LNCaP clone FGC (cell line): ENCODE measurements around the gene LRRC4C.
A peak's percentile ranks its signal among the peaks of the same experiment; 100 is the strongest.

ENCODE experiments used
- DNase-seq: peaks from one replicate; pipeline ENCODE4 v3.0.0-alpha.2; 2011; ENCODE audit warnings: low read depth
- H3K4me3 ChIP-seq: 2 replicates; pipeline ENCODE4 v1.5.1; 2011; ENCODE audit warnings: mild to moderate bottlenecking, low read depth, low read length, control low read depth
- TF ChIP-seq, protein P1 (sequence below): IDR thresholded peaks from 2 replicates; pipeline ENCODE4 v1.5.1; 2012; ENCODE audit warnings: mild to moderate bottlenecking; ENCODE audit not compliant: control insufficient read depth, insufficient read depth; ENCODE audit errors: extremely low read depth

The LRRC4C gene

GRCh38 chr11:40129266-40129665 is 1330.2 kb downstream of the LRRC4C start:
- H3K4me3 ChIP-seq: no peak overlapping the region
- TF ChIP-seq, protein P1, sequence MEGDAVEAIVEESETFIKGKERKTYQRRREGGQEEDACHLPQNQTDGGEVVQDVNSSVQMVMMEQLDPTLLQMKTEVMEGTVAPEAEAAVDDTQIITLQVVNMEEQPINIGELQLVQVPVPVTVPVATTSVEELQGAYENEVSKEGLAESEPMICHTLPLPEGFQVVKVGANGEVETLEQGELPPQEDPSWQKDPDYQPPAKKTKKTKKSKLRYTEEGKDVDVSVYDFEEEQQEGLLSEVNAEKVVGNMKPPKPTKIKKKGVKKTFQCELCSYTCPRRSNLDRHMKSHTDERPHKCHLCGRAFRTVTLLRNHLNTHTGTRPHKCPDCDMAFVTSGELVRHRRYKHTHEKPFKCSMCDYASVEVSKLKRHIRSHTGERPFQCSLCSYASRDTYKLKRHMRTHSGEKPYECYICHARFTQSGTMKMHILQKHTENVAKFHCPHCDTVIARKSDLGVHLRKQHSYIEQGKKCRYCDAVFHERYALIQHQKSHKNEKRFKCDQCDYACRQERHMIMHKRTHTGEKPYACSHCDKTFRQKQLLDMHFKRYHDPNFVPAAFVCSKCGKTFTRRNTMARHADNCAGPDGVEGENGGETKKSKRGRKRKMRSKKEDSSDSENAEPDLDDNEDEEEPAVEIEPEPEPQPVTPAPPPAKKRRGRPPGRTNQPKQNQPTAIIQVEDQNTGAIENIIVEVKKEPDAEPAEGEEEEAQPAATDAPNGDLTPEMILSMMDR: peak; percentile 71
- DNase-seq: peak; percentile 8

GRCh38 chr11:40125054-40125453 is 1334.4 kb downstream of the LRRC4C start:
- H3K4me3 ChIP-seq: no peak overlapping the region
- no peak for DNase-seq
- TF ChIP-seq, protein P1: peak; percentile 86

DNA sequence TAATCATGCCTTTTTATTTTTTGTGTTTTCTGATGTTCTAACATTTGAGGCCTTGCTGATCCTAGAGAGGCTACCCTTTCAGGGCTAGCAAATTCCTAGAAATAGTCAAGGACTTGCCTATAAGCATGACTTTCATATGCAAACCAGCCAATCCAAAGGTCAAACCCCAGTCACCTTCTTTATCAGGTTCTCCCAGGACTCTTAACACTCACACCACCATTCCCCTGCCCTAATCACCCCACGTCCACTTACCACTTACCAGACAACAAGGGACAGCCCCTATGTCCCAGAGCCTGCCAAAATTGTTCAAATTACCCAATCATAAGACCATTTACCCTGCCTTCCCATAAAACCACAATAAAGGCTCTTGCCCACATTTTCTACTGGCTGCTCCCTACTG is 1339.8 kb downstream of the LRRC4C start:
- no peak for DNase-seq
- TF ChIP-seq, protein P1: no peak
- H3K4me3 ChIP-seq: no peak overlapping the region

- H3K4me3 ChIP-seq: no peak overlapping the region
- TF ChIP-seq, protein P1: no peak
- peak; percentile 67 for DNase-seq
Observed at GRCh38 chr11:40118780-40119179, 1340.7 kb downstream of the LRRC4C start.

DNA sequence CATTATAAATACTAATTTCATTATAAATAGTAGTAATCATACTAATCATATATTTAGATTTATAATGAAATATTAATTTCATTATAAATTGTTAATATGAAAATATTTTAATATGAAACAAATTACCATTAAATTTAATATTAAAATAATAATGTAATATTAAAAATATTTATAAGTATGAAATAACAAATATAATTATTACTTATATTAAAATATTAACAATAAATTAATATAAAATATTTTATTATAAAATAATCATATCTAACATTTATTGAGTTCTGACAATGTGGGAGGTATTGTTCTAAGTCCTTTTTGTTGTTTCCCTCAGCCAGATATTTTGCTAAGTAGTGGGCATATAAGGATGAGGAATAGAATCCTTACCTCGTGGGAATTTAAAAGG is 1341.4 kb downstream of the LRRC4C start:
- TF ChIP-seq, protein P1: no peak
- DNase-seq: no peak
- no peak overlapping the region for H3K4me3 ChIP-seq

DNA sequence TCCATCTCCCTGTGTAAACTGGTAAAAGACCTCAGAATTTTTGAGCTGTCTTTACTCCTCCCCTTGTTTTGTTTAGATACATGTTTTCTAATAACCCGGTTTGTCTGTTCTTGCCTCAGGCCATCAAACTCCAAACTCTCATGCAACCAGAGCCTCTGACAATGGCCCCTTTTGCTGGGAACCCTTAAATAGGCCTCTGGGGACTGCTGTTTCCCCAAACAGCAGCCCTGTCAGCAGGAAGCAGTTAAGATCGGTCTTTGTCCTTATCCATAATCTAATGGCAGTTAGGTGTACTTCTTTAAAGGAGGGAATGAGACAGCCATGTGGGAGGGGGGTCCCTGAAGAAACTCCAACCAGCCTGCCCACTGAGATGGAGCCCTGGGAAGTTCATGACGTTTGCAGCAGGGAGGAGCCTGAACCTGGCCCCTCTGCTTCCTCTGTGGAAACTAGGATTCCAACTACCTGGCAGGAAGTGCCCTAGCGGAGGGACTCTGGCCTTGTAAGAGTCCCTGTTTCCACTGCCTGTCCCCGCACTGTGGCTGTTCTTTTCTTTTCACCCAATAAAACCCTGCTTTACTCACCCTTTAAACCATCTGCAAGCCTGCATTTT is 1354.4 kb downstream of the LRRC4C start:
- no peak for DNase-seq
- H3K4me3 ChIP-seq: no peak overlapping the region
- TF ChIP-seq, protein P1: no peak

DNA sequence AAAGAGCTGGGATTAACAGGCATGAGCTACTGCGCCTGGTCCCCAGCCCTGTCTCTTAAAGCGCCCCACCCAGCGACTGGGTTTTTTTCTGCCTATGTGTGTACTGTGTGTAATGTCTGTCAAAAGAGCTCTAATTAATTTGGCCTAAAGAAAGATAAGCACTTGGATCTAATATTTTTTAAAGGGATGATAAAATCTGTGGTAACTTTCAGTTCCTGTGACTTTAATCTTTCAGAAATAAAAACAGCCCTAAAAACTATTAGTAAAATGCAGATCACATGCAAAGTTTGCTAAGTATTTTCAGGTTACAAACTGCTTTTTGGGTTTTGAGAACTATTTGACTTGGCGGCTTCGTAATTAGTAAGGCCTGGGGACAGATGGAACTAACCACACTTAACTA is 1358.7 kb downstream of the LRRC4C start:
- TF ChIP-seq, protein P1: no peak
- H3K4me3 ChIP-seq: no peak overlapping the region
- DNase-seq: no peak
